Measurements from ENCODE around the gene TJP1.
"Not testable (repeated sequence)": the region's sequence is repeated elsewhere in the genome, so short reads cannot be mapped to it uniquely, and the experiment has no call there.

TJP1 gene

GRCh38 chr15:29657476-29657817 lies 164.8 kb downstream of the TJP1 start:
- H3K27ac ChIP-seq (ENCODE audit: low read depth, low read length, severe bottlenecking); H3K36me3 ChIP-seq (ENCODE audit: control insufficient read depth, insufficient read depth, low read length); H3K9me3 ChIP-seq (ENCODE audit: control insufficient read depth, low read length); H3K4me3 ChIP-seq (ENCODE audit: extremely low read depth, insufficient read depth, low read length, poor library complexity, severe bottlenecking); H3K4me1 ChIP-seq (ENCODE audit: control insufficient read depth, insufficient read depth, low read length, poor library complexity, severe bottlenecking): not testable (repeated sequence)
- WGBS, 2 experiments (ENCODE audit: insufficient coverage in 2 of 2), result 89 to 93% methylated on average over 5 to 6 of the region's 6 CpGs

- H3K27ac ChIP-seq (ENCODE audit: low read depth, low read length, severe bottlenecking), result no peak overlapping the region
- H3K36me3 ChIP-seq (ENCODE audit: control insufficient read depth, insufficient read depth, low read length), result no peaks in the 10 kb centered on the region
- peaks cover 6% of the 10 kb centered on the region for H3K9me3 ChIP-seq (ENCODE audit: control insufficient read depth, low read length)
- H3K4me3 ChIP-seq (ENCODE audit: extremely low read depth, insufficient read depth, low read length, poor library complexity, severe bottlenecking), result no peak overlapping the region
- no peaks in the 10 kb centered on the region for H3K4me1 ChIP-seq (ENCODE audit: control insufficient read depth, insufficient read depth, low read length, poor library complexity, severe bottlenecking)
- WGBS, 2 experiments (ENCODE audit: insufficient coverage in 2 of 2), result 56 to 73% methylated on average over 22 to 31 of the region's 33 CpGs
These were observed 165.4 kb downstream of the TJP1 start for GRCh38 chr15:29656636-29657475.

- Histone ChIP-seq H3K4me3 (ENCODE audit: extremely low read depth, insufficient read depth, low read length, poor library complexity, severe bottlenecking) (no peak overlapping the region), H3K27ac (ENCODE audit: low read depth, low read length, severe bottlenecking) (no peak overlapping the region), H3K9me3 (ENCODE audit: control insufficient read depth, low read length) (peaks cover 6% of the 10 kb centered on the region), H3K36me3 (ENCODE audit: control insufficient read depth, insufficient read depth, low read length) (no peaks in the 10 kb centered on the region), H3K4me1 (ENCODE audit: control insufficient read depth, insufficient read depth, low read length, poor library complexity, severe bottlenecking) (no peaks in the 10 kb centered on the region)
- WGBS, 2 experiments (ENCODE audit: insufficient coverage in 2 of 2), result 95 to 100% methylated on average over 1 to 7 of the region's 7 CpGs
These were observed 169.7 kb downstream of the TJP1 start for GRCh38 chr15:29652595-29652994.

- Histone ChIP-seq H3K4me1 (ENCODE audit: control insufficient read depth, insufficient read depth, low read length, poor library complexity, severe bottlenecking) (no peaks in the 10 kb centered on the region), H3K9me3 (ENCODE audit: control insufficient read depth, low read length) (peaks cover 6% of the 10 kb centered on the region), H3K27ac (ENCODE audit: low read depth, low read length, severe bottlenecking) (no peak overlapping the region), H3K4me3 (ENCODE audit: extremely low read depth, insufficient read depth, low read length, poor library complexity, severe bottlenecking) (no peak overlapping the region), H3K36me3 (ENCODE audit: control insufficient read depth, insufficient read depth, low read length) (no peaks in the 10 kb centered on the region)
- 92 to 95% methylated on average over 7 to 9 of the region's 11 CpGs for WGBS, 2 experiments (ENCODE audit: insufficient coverage in 2 of 2)
These were observed 170.6 kb downstream of the TJP1 start for GRCh38 chr15:29651476-29652233.

All from mesodermal cell (in vitro differentiated cells).